Fibroblast of skin of scalp (primary cell): Measurements from ENCODE around the gene FSTL4.

Source experiments
- DNase-seq: peaks from one replicate; pipeline ENCODE4 v3.0.0-alpha.2; 2013

The FSTL4 gene

DNA sequence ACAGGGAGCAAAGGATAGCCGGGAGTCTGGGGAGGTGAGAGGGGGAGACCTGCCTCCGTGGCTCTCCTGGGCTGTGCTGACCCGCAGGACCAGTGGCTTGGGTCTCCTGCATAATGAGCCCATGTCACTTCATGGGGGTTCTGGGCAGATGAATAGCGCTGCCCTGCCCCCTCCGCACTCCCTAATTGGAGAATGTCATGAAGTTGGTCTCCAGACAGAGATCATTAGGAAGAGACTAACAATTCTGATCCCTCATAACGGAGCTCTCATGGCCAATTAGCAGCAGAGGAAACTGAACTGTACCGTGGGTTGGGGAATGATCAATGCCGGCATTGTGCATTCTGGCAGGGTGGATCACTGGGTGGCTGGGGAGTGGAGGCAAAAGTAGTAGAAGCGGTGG lies 186.1 kb downstream of the FSTL4 start:
- DNase-seq: no peak

DNA sequence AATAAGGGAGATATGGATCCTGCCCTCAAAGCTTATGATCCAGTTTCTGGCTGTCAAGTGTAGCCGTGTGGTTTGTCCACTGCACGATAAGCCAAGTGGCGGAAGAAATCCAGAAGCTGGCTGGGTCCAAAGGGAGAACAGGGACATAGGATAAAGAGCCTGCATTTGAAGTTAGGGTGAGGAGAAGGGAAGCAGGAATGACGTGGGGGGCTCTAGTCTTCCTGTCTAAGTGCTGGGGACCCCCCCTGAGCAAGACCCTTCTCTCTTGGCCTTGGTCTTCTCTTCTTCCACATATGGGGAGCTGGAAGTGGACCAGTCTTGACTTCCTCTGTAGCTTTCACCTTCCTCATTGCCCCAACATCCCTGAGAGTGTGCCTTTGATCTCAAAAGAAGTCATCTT lies 186.6 kb downstream of the FSTL4 start:
- no peak for DNase-seq

DNA sequence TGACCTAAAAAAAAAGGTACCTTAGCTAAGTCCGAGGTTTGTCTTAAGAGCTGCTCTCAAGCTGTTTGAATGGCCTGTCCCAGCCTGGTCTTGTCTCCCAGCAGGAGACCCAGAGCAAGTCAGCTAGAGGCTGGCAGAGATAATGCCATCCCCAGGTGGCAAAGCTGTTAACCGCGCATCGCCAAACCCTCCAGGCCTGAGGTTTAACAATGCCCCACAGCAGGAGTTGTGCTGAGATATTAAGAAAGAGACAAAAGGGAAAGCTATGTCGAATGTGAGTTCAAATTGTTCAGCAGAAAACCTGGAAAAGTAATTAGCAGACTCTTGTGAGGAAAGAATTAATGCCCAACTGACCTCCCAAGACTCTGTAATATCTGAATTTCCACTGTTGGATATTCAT lies 187.1 kb downstream of the FSTL4 start:
- no peak for DNase-seq

DNA sequence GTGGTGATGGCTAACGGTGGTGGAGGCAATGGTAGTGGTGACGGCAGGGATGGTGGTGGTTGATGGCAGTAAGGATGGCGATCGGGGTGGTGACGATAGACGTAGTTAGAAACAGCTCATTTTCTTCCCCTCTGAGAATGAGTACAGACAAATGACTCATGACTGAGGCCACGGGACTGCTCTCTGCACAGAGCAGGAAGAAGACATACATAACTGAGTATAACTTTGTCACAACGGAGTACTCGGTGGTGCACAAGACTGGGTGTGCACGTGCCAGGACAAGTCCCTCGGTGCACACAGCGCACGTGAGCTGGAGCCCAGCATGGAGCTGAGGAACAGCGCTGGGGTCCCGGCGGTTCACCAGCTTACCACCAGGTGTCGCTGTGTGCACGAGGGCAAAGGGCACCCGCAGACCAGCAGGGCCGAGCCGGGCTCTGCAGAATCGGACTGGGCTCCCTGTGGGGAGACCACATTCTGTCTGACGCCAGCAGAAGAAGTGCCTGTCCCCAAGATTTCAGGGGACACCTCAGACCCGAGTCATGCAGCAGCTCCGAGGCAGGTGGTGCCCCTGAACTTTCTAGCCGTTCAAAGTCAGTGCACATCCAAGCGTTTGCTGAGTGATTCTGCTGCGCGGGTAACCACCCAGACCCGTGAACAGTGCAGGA lies 188.6 kb downstream of the FSTL4 start:
- DNase-seq: peak; percentile 33

DNA sequence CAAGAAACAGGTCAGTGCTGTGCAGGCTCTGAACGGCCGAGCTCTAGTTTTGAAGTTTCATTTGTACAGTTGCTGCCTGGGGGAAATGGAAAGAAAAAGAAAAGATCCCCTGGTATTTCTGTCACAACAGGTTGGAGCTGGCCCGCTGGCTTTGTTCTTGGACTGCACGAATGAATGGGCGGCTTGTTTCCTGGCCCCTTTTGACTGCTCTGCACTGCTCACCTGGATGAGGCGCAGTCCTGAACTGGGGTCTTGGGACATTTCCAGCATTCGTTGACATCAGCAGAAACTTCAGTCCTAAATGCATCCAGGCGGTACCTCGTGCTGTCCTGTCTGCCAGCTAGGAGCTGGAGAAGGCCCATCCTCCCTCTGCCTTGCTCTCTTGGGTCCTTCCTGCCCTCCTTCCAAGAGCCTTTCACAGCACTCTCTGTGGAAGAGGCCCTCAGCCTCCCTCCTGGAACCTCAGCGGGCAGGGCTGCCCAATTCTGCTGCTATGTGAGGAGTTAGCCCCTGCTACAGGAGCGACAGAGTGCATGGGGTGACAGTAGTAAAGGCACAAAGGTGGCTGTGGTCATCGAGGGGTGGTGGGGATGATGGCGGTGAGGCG lies 189.2 kb downstream of the FSTL4 start:
- DNase-seq: no peak

DNA sequence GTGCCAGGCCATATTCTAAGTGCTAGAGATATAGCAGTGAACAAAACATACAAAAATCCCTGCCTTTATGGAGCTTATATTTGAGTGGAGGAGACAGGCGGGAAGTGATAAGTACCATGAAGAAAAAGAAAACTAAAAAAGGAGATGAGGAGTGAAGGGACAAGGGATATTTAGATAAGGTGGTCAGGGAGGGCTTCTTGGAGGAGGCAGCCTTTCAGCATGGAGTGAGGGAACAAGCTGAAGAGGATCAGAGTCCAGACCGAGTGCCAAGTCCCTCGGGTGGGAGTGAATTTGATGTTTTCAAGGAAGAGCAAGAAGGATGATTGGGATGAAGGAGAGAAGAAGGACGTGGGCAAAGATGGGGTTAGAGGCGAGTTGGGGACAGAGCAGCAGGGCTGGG lies 190.5 kb downstream of the FSTL4 start:
- DNase-seq: no peak

DNA sequence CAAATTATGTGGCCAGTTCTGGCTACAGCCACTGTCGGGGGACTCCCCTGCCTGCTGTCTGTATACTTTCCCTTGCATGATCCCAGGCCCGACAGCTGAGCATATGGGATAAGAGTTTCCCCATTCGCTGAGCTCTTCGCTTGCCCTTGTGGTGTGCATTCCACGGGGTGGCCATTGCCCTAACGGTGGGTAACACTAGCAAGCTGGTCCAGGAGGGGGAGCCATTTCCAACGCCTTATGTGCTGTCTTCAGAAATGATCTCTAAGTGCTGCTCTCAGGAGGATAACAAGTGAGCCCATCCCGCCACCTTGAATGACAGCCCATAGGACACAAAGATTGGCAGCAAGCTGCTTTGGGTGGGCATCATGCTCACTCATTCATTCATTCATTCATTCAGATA lies 190.9 kb downstream of the FSTL4 start:
- no peak for DNase-seq

DNA sequence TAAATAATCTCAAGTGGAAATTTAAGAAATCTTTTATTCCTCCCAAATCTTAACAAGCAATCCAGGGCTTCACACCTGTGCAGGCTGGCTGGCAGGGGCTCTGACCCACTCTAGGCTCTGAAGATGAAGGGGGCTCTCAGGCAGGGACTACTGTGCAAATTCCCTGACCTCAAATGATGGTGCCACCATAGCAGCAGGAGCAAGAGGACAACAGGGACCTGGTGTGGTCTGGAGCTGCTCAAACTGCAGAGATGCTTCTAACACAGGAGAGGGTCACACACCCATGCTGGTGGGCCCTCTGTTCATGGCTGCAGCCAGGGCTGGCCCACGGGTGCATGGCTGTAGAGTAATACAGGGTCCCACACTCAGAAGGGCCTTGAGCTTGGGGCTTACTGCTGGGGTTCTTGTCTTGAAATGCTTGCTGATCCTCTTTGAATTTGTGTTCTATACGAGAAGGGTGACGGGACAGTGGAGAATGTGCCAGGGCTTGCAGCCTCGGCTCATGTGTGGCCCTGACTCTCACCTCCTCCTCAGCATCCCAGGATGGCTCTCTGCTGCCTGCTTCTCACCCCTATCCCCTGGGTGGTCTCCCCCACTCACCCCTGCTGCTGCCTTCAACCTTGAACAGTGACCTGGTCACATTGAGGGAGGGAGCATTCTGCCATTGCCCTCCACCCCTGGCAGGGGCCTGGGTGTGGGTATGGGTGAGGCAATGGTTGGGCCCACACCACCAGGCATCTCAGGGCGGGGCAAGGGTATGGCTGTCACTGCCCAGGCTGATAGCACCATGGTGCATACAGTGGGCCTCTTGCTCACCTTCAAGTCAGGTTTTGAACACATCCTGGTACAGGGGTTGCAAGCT lies 191.7 kb downstream of the FSTL4 start:
- no peak for DNase-seq

DNA sequence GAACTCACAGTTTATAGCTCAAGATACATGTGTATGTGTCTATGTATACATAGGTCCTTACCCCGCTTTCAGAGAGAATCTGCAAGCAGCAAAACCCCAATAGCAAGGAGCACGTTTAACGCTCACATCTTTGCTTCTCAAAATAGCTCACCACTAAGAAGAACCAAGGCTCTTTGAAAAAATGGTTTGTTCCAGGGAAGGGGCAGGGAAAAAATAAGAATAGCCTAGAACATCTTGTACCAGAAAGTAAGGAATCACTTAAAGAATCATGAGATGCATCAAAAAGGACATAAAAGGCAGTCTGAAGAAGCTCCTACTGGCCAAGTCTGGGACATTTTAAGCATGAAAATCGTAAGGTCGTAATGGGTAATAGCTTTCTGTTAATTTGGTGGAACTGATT lies 196.4 kb downstream of the FSTL4 start:
- no peak for DNase-seq

DNA sequence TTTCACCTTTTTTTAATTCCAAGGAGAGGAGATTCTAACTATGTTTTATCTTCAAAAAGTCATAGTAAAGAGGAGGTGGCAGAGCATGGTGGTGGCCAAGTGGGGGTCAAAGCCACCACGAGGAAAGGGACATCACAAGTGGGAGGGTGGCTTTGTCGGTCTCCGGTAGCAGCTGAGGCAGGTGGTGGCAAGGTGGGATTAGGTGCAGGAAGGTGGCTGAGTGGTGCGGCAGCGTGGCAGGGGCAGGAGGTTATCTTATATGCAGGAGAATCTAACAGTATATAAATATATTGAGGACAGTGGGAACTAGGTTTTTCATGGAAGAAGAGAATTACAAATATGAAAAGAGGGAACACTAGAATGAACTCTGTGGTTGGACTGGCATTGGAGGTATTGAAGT lies 196.8 kb downstream of the FSTL4 start:
- DNase-seq: no peak

DNA sequence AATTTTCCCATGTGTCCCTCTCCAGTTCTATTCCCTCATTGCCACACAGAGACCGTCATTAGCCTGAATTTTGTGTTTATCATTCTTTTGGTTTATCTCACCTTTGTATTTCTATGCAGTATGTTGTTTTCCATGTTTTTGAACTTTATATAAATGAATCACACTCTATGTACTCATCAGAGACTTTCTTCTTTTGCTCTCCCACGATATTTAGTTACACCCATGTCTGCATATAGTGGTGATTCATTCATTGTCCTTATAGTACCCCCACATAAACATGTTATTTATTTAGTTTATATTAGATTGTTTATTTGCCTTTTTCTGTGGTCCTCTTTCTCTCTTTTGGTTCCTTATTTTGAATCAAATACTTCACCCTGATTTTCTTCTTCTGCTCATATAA lies 199.7 kb downstream of the FSTL4 start:
- no peak for DNase-seq

DNA sequence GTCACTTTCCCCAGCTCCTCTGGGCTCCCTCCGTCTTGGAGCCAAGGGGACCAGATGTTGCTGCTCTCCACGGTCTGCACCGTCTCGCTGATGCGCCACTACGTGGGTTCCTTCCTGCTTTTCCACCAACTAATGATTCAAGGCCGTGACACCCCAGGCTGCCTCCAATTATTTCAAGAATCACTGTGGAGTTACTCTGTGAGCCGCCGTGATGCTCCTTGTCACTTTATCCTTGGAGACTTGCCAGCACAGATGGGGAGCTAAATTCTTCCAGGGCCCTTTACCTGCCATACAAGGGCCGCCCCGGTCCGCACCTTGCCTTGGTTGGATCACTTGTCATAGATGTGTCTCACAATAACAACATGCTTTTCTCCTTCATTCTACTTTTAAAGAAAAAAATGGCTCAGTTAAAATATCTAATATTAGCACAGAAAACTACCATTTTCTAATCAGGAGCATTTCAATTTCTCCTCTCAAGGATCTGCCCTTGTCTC lies 202.0 kb downstream of the FSTL4 start:
- DNase-seq: no peak

DNA sequence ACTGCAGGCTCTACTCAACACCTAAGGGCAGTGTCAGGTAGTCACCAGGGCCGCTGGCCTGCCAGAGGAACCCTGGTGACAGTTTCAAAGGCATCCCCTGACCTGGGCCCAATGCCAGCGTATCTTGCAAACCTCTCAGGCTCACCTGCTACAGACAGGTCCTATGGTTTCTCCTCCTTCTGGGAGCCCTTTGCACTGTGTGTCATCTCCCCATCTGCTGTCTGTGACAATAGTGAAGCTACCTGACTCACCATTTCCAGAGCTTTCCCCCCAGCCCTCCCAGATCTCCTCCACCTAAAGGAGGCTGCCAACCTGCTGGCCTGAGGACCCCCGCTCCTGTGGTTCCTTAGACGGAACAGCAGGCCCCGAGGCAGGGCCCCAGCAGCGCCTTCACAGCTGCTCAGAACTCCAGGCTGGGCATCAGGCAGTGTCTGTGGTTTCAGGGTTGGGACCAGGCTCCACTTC lies 203.1 kb downstream of the FSTL4 start:
- no peak for DNase-seq

DNA sequence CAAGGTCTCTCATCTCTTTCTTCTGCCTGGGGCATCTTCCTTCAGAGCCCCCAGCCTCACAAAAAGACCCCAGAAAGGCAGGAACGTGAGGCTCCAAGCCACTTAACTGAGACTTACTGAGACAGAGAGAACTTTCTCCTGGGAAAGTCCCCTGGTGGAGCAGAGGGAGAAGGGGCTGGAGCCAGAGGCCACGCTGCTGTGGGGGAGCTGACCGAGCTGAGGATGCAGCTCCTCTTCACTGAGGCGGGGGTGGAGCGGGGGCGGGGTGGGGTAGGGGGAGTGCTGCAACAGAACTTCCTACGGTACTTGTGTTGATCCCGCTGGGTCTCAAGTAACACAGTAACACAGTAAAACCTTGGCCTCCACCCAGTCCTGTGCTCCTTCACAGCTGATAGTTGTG lies 204.0 kb downstream of the FSTL4 start:
- no peak for DNase-seq

DNA sequence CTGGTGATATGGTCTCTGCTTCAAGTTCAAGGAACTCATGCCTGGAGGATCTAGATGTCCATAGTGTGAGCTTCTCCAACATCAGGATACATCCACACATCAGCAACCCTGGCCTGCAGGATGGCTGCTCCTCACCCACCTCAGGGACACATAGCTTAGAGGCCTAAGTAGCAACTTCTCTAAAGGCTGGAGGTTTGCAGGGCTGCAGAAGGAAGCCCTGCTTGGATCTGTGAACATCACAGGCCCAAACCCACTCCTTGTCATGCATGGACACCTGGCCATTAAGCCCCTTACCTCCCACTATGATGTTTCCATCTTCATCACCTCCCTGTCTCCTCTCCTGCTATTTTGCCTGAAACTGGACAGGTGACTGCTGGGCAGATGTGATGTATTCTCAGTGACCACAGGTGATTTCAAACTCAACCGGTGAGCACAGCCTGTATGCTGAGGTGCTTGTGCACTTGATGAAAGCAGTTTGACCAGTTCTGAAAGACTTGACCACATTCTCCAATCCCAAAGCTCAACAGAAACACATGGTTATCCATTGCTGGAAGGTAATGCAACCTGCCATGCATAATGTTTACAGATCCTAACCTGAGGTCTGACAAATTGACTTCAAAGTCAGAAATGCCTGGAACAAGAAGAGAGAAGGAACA lies 205.2 kb downstream of the FSTL4 start:
- DNase-seq: no peak

DNA sequence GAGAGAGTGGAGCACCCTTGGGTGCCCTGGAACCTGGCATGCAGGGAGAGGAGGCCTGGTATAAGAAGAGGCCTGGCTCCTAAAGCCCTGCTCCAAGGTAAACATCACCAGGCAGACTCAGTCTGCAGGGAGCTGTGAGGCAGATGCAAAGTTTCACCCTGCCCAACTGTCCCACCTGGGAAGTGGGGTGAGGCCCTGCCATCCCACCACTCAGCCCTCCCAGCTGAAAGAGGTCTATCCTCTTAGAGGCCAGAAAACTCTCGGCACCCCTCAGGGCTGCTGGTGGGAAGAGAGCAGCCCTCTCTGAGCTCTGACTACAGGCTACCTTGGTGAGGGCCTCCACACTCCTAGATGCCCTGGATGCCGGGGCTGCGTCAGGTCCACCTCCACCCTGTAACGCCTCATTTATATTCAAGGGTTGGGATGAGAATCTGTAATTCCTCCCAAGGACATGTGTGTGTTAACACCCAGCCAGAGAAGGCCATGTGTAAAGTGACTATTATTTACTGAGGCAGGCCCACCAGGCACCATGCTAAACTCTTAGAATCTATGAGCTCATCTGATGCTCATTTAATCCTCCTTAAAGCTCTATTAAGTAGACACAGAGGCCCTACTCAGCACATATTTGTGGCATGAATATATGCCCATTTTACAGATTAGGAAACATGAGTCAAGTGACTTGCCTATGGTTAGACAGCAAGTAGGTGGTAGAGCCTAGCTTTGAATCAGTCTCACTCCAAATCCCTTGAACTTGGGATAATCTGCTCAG lies 205.9 kb downstream of the FSTL4 start:
- DNase-seq: no peak

DNA sequence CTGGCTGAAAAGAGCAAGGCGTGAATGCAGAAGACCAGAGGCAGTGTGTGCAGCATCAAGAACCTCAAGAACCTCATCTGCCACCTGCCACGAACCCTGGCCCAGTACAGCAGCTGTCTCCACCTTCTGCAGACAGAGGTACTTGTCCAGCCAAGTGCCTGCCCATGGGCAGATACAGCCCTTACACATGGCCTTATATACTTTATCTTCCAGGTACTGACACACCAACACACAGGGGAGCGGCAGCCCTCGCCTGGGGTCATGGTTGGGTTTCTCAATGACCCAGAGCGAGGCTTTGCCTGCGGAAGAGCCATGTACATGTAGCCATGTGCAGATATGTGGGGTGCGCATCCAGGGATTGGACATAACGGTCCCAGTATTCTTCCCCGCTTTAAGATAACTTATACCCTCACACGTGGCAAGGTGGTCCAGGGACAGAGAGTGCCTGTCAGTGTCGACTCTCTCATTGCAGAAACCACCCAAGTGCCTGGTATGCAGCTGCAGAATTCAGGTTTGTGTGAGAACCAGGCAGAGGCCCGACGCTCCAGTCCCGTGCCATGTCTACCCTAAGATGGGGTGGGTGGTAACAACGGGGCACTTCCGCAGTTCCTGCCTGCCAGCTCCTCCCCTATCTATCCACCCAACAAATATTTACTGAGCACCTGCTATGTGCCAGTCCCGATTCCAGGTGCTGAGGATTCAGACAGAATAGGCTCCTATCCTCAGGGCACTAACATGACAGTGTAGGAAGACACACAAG lies 206.9 kb downstream of the FSTL4 start:
- no peak for DNase-seq

DNA sequence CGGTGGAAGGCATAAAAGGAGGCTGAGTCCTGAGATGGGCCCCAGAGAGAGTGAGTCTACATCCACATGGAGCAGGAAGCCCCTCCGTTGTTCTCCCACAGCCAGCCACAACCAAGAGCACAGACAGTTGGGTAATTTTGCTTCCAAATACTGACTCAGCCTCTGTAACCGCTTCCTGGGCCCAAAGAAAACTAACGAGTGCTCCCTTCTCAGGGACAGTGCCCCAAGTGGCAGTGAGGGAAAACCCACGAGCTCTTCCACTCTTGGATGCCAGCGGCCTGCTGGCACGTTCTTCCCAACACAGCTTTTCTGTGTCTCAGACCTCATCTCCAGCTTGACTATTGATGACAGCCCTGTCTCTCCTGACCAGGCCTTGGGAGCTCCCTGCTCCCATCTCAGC lies 207.6 kb downstream of the FSTL4 start:
- no peak for DNase-seq

DNA sequence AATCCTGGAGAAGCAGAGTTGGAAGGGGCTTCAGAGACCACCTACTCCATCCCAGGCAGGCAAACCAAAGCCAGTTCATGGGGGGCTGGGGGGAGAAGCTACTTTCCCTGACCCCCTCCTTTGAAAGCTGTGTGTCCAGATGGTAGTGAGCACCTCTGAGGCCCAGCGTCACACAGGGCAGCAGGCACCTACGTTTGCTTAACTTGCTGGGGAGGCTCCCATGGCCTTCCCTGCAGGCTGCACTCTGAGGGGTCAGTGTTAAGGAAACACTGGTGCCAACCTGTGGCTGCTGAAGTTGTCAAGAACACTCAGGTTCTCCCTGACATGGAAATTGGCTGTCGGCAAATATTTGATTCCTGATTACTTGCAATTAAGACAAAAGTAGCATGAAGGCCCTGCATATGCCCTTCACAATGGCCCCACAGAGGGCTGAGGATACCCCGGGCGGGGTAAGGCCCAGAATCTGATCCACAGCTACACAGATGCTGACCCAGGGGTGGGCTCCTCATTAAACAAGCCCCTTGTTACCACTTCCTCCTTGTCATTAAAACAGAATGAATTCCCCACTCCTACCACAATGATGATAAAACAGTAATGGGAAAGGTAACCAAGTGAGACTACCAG lies 208.5 kb downstream of the FSTL4 start:
- no peak for DNase-seq

DNA sequence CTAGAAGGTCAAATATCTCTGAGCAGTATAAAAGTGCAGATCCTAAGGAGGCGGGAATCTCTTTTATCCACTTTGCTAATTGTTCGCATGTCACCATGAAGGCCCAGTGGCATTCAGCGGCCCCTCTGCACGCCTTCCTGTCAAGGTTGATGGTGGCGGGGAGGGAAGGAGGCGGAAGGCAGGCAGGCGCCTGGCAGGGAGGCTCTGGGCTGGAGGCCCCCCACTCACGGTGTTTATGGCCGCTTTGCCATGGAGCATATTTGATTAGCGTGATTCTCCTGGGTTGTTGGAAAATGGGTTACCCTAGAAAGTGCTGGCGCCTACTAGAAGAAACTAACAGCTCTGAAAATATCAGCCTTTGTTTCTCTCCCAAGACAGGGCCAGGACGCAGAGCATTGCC lies 209.6 kb downstream of the FSTL4 start:
- no peak for DNase-seq

DNA sequence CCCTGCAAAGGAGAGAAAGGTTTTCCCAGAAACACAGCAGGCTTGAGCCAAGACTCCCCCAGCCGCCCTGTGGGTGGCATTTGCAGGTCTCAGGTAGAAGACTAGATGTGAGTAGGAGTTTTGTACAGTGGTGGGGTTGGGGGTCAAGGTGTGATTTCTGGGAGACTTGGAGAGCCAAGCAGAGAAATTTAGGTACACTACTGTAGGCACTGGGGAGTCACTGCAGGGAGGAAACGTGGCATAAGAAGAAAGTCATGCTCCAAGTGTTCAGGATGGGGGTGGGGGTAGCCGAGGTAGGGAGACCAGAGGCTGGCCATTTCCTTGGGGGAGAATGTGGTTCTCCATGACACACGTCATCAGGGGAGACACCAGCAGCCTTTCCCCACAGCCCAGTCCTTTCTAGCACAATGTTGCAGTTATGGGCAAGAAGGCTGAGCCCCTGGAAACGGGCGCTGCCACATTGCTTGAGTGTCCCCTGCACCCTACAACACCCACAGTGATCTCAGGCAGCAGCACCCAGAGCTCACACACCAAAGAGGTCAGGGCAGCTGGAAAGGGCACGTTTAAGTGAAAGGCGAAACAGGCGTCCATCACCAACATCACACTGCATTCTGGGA lies 210.5 kb downstream of the FSTL4 start:
- DNase-seq: no peak
